ENCODE data around the gene LOXL1. TPM values are rescaled to one million over a fixed set of nuclear protein-coding genes. Genes with fewer than 3 reads are reported as not detected.
A peak's percentile ranks its signal among the peaks of the same experiment; 100 is the strongest.

Gene LOXL1
- total and polyA plus RNA-seq, 2 of the 4 experiments (the other 2 are of a cell fraction), result 148 to 332 TPM

DNA sequence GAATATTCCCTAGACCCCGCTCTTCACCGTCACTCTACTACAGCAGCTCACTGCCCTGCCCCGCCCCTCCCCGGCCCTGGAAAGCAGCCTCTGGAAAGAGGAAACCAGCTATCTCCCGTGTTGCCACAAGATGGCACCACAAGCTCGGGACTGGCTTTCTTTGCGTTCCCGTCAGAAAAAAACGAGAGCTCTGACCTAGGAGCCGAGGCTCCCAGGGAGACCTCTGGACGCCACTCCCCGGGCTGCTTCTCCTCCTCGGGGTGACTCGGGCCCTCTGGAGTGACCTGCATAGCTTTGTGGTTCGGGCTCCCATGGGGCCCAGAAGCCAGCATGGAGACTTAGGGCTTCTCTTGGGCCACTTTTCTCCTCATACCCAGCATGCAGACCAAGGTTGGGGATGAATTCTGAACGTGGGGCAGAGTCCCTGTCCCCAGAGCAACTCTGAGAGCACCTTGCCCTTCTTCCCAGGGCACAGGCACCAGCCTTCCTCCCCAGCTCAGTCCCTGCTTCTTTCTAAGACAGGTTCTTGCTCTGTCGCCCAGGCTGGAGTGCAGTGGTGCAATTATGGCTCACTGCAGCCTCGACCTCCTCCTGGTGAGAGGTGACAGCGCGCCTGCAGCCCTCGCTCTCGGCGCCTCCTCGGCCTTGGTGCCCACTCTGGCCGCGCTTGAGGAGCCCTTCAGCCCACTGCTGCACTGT is 46.9 kb downstream of the LOXL1 start:
- no peak overlapping the region for H3K4me3 ChIP-seq (ENCODE audit: insufficient read depth, low read depth, low read length)
- peak overlapping the region; percentile 40; the same call in 1 of the 2 replicates for H3K4ac ChIP-seq (ENCODE audit: low read depth, low read length)
- no TSS peak for BruUV-seq (replicated peaks)
- 0 out of 2 replicates have a peak, but pooled peaks cover 1% of the 10 kb centered on the region for H3K4me1 ChIP-seq (ENCODE audit: control insufficient read depth, insufficient read depth, low read length)
- 0 out of 2 replicates have a peak, but pooled peaks cover 3% of the 10 kb centered on the region for H3K27me3 ChIP-seq (ENCODE audit: control insufficient read depth, insufficient read depth, low read length)
- peak overlapping the region; percentile 57 for H2AK9ac ChIP-seq (replicated peaks; ENCODE audit: low read depth, low read length, poor library complexity)
- H3K27ac ChIP-seq (ENCODE audit: insufficient read depth, low read length), result no peak overlapping the region
- H4K91ac ChIP-seq (ENCODE audit: insufficient read depth, low read depth, low read length), result no peak overlapping the region; the same call in 1 of the 2 replicates
- ATAC-seq (ENCODE audit: low read depth), result peak; percentile 97
- no peaks in the 10 kb centered on the region for H4K20me1 ChIP-seq (ENCODE audit: insufficient read depth, low read length)
- H3K23ac ChIP-seq (ENCODE audit: low read depth, low read length), result no peak overlapping the region
- CTCF ChIA-PET, result interaction anchor here (0.6 to 2.8 kb wide), 20 partner anchors 10 to 350 kb away, joined by 3 to 13 read pairs (median 4); partner anchors contain the start of genes PML and STOML1
- POLR2A ChIA-PET (ENCODE audit: unreplicated experiment), result interaction anchor here (0.6 kb wide), 2 partner anchors 17 to 177 kb away, joined by 3 to 4 read pairs; no protein-coding TSS in a partner anchor
- no peak overlapping the region for H3K9ac ChIP-seq (ENCODE audit: low read depth, low read length)
- no peaks in the 10 kb centered on the region for H3K9me1 ChIP-seq (ENCODE audit: insufficient read depth, low read length)
- no peak overlapping the region for H3K56ac ChIP-seq (ENCODE audit: extremely low read depth, insufficient read depth, low read length)
- intact Hi-C loops (cut with micrococcal nuclease), result loop anchor here (1.0 to 5.0 kb wide), 6 partner anchors 64 to 349 kb away; no protein-coding TSS in a partner anchor
- TF ChIP-seq POLR2A (IDR thresholded peaks at IDR 0.05; ENCODE audit: low read depth, low read length) (peak; percentile 62), BHLHE40 (IDR thresholded peaks at IDR 0.05; ENCODE audit: low read depth, low read length) (no peak), SMC3 (IDR thresholded peaks at IDR 0.05; ENCODE audit: low read depth, low read length) (peak; percentile 96), RAD21 (IDR thresholded peaks at IDR 0.05; ENCODE audit: low read length) (peak; percentile 99), MAZ (IDR thresholded peaks at IDR 0.05; ENCODE audit: borderline replicate concordance, low read depth, low read length) (peak; percentile 77), CTCF (conservative IDR thresholded peaks at IDR 0.05; ENCODE audit: low read depth, low read length) (peak; percentile 98), RFX5 (IDR thresholded peaks at IDR 0.05; ENCODE audit: low read depth, low read length) (no peak)
- H4K8ac ChIP-seq (ENCODE audit: low read depth in 2 of 2, low read length in 2 of 2), result peak overlapping the region in 1 of 2 experiments; percentile 70; a peak in 1 of 4 replicates
- dilution Hi-C loops (cut with HindIII; ENCODE audit: low sequenced_read_pairs, unreplicated experiment), result no loop called here
- in situ Hi-C loops (cut with MboI; ENCODE audit: low sequenced_read_pairs), result no loop called here
- H2BK120ac ChIP-seq (ENCODE audit: low read depth, low read length), result peak overlapping the region; percentile 81
- 28% methylated on average over 6 of the region's 26 CpGs; no CpG with 5 or more reads in 1 of the 2 experiments for WGBS, 2 experiments (ENCODE audit: extremely low coverage in 2 of 2, insufficient read length in 1 of 2)
- H3K4me2 ChIP-seq (ENCODE audit: low read depth, low read length), result peak overlapping the region; percentile 65
- no peaks in the 10 kb centered on the region; the same call in 1 of the 2 replicates for H3K9me3 ChIP-seq (ENCODE audit: control insufficient read depth, insufficient read depth, low read length)
- H2BK20ac ChIP-seq (ENCODE audit: low read depth, low read length), result peak overlapping the region; percentile 27; the same call in 1 of the 2 replicates
- H3K79me1 ChIP-seq (ENCODE audit: low read depth in 1 of 2, low read length in 2 of 2), result no peaks in the 10 kb centered on the region
- H2AFZ ChIP-seq (replicated peaks; ENCODE audit: low read length, poor library complexity), result peak overlapping the region; percentile 84
- no peak overlapping the region; the same call in 2 of the 3 replicates for H2BK15ac ChIP-seq (ENCODE audit: low read depth, low read length)
- no peaks in the 10 kb centered on the region for H3K36me3 ChIP-seq (ENCODE audit: control insufficient read depth, insufficient read depth, low read length)
- no peak overlapping the region for H2BK5ac ChIP-seq (ENCODE audit: low read depth, low read length, poor library complexity, severe bottlenecking)
- H2AK5ac ChIP-seq (ENCODE audit: low read depth, low read length), result 0 out of 2 replicates have a peak overlapping the region, but pooled peaks have one; percentile 46
- no peak overlapping the region for H3K18ac ChIP-seq (ENCODE audit: low read depth, low read length)
- DNase-seq, result peak; percentile 73
- H3K14ac ChIP-seq (replicated peaks; ENCODE audit: low read depth, low read length), result no peak overlapping the region
- H4K5ac ChIP-seq (ENCODE audit: low read depth, low read length), result no peak overlapping the region
